Measurements from ENCODE around the gene SPIN2A.
"Not testable (repeated sequence)": the region's sequence is repeated elsewhere in the genome, so short reads cannot be mapped to it uniquely, and the experiment has no call there.

The SPIN2A gene

GRCh38 chrX:57121162-57121755 is 15.9 kb downstream of the SPIN2A start, which contains the start of gene SPIN2B:
TSS of gene SPIN2B (minus strand) at chrX:57121548.
- no peak for TF ChIP-seq CTCF (IDR thresholded peaks at IDR 0.05; ENCODE audit: low read depth, low read length)
- peak within 1 kb of the TSS; percentile 63 for H3K4me3 ChIP-seq (ENCODE audit: low read depth, low read length)

GRCh38 chrX:57120619-57121161 is 16.5 kb downstream of the SPIN2A start:
- H3K4me3 ChIP-seq (ENCODE audit: low read depth, low read length): peak overlapping the region; percentile 63

- no peak for TF ChIP-seq CTCF (IDR thresholded peaks at IDR 0.05; ENCODE audit: low read depth, low read length)
- no peak overlapping the region for H3K4me3 ChIP-seq (ENCODE audit: low read depth, low read length)
These were observed 17.8 kb downstream of the SPIN2A start for GRCh38 chrX:57119416-57119815.

- H3K4me3 ChIP-seq (ENCODE audit: low read depth, low read length): not testable (repeated sequence)
These were observed 19.6 kb downstream of the SPIN2A start for GRCh38 chrX:57117566-57117965.

- no peak for TF ChIP-seq CTCF (IDR thresholded peaks at IDR 0.05; ENCODE audit: low read depth, low read length)
- H3K4me3 ChIP-seq (ENCODE audit: low read depth, low read length): no peak overlapping the region
These were observed 32.2 kb downstream of the SPIN2A start for GRCh38 chrX:57104921-57105398.

- no peak for TF ChIP-seq CTCF (IDR thresholded peaks at IDR 0.05; ENCODE audit: low read depth, low read length)
- H3K4me3 ChIP-seq (ENCODE audit: low read depth, low read length): no peak overlapping the region
These were observed 32.8 kb downstream of the SPIN2A start for GRCh38 chrX:57104406-57104805.

- TF ChIP-seq CTCF (IDR thresholded peaks at IDR 0.05; ENCODE audit: low read depth, low read length): no peak
- no peak overlapping the region for H3K4me3 ChIP-seq (ENCODE audit: low read depth, low read length)
These were observed 33.7 kb downstream of the SPIN2A start for GRCh38 chrX:57103489-57103888.

- H3K4me3 ChIP-seq (ENCODE audit: low read depth, low read length): not testable (repeated sequence)
These were observed 34.3 kb downstream of the SPIN2A start for GRCh38 chrX:57102918-57103317.
